DMS 273 treated with DMSO at 0.1 percent for 48 hours (cell line): ENCODE measurements around the gene BAIAP2L2.
"Not testable (repeated sequence)": the region's sequence is repeated elsewhere in the genome, so short reads cannot be mapped to it uniquely, and the experiment has no call there.

Experiments
- DNase-seq: peaks from one replicate; lab custom pipeline; 2025; lab: John Stamatoyannopoulos, UW

BAIAP2L2 gene

DNA sequence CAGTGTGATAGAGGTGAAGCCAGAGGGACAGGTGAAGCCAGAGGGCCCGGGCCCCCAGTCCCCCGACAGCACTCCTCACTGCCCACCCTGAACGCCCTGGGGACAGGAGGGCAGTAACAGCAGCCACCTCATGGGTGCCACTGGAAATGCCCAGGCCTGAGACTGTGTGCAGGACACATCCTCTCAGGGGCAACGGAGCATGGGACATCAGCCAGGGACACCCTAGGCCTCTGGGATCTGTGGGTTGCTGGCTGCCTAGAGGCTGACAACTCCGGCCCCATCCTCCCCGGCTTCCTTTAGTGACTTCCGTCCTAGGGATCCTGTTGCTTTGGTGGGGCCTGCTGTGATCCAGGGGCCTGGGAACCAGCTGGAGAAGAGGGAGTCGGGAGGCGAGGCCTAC, 17.4 kb upstream of the BAIAP2L2 start:
- DNase-seq, result no peak

DNA sequence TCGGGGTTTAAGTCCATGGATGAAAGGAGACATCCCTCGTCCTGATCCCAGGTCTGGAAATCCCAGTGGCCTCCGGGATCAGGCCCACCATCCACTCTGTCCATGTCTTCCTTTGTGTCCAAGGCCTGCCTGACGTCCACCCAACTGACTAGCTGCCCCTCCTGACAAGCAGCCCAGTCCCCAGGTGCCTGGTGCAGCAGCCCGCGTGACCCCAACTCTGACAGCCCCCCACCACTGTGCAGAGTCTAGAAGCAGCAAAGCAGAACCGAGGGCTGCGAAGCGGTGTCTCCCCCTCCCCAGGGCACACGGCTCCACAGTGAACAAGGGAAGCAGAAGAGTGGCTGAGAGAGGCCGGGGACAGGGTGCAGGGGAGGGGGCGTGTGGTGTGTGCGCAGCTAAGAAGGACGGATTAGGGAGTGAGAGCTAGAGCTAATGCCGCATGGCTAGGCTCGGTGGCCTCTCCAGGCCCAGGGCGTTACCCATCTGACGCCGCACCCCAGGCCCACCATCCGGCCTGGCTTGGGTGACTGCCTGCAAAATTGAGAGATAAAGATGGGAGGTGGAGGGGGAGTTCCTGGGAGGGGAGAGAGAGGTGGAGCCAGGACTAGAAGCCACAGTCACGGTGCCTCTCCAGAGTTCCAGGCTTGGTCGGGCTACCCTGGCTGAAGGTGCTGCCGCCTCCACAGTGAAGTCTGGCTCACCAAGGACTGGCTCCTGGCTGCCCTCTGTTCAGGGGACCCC, 16.6 kb upstream of the BAIAP2L2 start:
- DNase-seq, result no peak

DNA sequence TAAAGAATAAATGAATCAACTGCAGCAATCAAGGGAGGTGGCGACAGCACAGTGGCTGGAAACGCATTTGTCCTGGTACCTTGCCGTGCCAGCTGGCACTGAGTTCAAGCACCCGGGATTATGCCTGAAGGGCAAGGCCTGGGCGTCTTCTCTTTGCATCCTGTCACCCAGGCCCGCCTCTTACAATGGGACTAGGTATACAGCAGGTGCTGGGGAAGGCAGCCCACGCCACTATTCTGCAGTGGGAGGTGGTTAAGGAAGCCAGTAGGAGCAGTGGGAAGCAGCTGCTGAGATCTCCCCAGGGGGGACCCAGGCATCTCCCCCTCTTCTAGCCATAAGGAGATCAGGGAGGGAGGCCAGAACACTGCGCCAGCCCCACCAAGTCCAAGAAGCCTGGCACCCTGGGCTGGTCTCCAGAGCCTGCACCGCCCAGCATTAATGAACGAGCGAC, 15.3 kb upstream of the BAIAP2L2 start:
- no peak for DNase-seq

DNA sequence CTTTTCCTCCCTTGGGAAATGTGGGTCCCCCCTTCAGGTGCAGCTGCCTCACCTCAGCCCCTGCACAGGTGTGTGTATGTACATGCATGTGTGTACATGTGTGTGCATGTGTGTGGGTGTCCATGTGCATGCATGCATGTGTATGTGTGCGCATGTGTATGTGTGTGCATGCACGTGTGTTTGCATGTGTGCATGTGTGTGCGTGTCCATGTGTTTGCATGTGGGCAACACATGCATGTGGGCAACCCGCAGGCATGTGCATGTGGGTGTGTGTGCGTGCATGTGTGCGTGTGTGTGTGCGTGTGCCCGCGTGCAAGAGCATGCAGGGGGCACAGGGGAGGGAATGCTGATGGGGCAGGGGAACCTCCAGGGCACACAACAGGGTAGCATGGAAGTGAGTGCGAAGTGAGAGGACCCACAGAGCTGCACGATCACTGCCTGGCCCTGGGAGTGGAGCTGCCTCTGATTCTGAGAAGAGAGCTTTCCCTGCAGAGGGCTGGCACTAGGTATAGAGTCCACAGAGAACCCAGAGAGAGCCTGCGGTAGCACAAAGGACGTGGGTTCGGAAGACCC, 14.6 kb upstream of the BAIAP2L2 start:
- no peak for DNase-seq

DNA sequence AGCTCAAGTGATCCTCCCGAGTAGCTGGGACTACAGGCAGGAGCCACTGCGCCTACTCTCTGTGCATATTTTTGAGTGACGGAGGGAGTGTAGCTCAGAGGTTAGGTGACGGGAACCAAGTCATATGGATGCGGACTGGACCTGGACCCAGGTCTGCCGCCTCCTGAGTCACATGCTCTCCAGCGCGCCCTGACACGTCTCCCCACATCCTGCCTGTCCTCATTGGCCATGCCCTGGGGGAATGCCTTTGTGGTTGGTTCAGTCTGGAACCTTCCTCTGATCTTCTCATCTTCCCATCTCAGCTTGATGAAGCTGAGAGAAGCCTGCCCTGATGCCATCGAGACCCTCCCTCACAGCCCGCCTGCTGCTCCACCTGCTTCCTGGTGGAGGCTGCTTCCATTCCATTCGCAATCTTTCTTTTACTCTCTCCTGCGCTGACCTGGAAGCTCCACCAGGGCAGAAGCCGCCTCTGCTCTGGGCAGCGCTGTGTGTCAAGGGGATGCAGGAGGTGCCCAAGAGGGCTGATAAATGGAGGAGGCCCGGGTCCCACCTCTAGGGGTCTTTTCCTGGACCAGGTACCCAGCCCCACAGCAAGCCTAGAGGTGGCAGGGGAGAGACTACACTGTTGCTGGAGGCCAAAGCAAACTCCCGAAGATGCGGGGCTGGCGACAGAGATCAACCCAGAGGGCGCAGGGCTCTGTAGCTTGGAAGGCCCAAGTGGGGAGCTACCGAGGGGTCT, 13.9 kb upstream of the BAIAP2L2 start:
- no peak for DNase-seq

DNA sequence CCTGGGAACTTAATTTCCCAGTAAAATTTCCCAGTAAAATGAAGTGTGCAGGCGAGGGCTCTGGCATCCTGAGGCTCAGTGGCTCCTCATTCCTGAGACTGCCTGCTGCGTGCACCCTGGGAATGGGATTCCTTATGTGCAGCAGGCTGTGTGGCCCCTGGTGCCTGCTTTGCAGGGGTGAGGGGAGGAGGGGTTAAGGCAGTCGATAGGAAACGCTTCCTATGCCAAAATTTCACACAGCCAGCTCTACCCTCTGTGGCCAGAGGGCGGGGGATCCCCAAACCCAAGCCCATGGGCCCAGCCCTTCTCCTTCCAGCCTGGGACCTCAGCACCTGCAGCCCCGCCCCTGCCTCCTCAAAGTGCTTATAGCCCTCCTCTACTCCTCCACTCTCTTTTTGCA, 12.1 kb upstream of the BAIAP2L2 start:
- DNase-seq, result no peak

DNA sequence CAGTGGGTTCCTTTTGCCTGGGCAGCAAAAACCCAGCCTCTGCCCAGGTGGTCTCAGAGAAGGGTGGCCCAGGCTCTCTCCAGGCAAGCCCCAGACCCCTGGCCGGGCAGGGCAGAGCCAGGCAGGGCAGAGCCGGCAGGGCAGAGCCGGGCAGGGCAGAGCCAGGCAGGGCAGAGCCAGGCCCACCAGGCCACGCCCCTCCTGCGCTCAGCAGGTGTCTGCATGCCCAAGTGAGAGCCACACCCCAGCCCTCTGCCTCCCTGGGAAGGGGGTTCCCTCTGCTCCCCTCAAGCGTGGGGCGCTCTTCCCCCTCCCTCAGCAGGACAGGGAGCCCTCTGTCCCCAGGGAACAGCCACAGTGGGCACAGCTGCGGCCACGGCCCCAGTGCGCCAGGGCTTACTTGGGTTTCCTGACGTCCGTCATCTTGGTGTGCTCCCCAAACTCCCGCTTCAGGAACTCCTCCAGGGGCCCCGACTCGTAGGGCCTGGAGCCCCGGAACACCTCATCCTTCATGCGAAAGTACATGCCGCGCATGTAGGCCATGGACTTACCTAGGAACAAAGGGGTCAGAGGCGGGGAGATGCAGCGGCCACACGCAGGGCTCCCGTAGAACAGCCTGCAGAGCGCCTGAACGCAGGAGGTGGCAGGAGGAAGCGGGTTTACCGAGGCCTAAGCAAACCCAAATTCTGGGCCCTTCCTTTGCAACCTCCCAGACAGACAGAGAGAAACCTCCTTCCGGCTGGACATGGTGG, 10.1 kb upstream of the BAIAP2L2 start:
- DNase-seq, result no peak

DNA sequence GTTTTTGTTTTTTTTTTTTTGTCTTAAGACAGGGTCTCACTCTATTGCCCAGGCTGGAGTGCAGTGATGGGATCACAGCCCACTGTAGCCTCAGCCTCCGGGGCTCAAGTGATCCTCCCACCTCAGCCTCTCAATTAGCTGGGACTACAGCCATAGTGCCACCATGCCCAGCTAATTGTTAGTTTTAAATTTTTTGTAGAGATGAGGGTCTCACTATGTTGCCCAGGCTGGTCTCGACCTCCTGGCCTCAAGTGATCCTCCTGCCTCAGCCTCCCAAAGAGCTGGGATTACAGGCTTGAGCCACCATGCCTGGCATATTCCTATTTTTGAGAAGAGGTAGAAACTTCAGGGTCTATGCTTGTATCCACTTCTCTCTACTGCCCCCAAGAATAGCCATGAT, 8.3 kb upstream of the BAIAP2L2 start:
- DNase-seq, result not testable (repeated sequence)

DNA sequence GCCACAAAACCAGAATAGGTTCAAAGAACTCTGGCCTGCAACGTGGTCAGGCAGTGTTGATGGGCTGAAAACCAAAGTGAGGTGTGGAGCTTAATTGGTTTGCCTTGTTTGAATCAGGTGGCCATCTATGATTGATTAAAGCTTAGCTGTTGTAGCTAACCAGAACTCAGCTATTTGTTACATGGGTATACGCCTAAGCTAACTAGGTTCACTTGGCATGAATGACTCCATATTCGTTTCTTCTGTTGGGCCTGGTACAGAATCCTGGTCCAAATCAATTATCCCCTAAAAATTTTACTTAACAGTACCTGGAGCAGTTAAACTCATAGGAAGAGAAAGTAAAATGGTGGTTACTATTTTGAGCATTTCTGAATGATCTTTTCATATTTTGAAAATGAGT, 7.7 kb upstream of the BAIAP2L2 start:
- no peak for DNase-seq

DNA sequence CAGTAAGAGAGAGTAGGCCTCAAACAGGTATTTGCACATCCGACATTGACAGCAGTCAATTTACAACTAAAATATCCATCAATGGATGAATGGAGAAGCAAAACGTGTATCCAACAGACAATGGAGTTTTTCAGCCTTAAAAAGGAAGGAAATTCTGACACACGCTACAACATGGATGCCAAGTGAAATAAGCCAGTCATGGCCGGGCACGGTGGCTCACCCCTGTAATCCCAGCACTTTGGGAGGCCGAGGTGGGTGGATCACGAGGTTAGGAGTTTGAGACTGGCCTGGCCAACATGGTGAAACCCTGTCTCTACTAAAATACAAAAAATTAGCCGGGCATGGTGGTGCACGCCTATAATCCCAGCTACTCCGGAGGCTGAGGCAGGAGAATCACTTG, 7.1 kb upstream of the BAIAP2L2 start:
- not testable (repeated sequence) for DNase-seq

DNA sequence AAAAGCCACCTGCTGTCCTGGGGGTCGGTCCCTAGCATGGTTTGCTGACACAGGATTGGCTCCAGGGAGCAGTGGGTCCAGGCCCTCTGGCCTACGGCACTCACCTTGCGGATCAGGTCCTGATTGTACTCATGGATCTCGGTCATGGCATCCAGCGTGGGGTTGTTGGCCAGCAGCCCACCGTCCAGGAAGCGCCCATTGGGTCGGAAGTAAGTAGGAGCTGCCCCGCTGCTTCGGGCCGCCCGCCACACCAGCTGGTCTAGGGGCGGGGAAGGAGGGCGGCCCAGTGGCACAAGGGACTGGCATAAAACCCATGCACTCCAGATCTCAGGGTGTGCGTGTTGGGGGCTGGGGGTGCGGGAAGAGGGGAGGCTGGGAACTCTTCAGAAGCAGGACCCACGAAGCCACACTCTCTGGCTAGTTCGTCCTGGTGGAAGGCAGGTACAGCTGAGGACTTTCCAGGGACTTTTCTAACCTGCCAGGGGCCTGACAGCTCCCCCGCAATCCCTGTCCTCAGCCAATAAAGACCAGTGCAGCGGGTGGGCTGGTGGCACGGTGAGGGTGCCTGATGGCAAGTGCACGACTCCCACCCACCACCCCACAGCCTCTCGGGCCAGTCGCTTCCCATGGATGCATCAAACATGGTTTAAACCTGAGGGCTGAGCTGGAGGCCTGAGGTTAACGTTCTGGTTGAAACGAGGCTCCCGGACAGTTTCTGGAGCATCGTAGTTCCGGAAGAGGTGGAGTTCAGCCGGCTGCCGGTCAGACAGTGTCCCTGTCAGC, 5.1 kb upstream of the BAIAP2L2 start:
- DNase-seq, result no peak

DNA sequence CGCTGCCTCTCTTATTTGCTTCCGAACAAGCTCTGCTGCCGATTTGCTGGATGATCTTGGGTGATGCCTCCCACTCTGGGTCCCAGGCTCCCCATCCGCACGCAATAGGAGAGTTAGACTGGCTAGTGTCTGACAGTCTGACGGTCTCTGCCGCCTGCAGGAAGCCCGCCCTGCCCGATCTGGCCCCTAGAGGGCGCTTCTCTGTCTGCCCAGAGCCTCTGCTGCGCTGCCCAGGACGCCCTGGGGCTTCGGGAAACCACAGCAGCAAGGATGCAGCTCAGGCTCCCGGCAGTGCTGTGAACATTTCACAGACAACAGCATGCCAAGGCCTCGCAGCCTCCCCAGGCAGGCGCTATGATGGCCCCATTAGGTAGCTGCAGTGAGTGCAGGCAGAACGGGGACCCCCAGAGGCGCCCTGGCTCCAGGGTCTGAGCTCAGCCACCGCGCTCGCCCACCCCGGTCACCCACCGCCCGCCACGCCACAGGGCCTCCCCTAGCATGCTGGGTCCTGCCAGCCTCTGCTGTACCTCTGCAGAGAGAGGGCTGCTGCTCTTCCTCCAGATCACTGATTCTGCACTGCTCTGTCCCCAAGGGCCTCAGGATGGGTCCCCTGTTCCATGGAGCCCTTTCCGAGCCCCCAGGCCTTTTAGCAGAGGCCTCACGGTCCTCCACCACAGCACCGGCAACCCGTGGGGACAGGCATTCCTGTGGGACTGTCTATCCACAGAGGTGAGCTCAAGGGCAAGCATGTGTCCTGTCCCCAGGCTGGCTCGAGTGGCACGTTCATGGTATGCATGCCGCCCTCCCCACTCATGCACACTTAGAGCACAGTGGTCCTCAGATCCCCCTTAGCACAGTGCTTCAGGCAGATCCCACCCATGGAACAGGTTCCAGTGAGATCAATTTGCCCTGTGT, 4.3 kb upstream of the BAIAP2L2 start:
- DNase-seq, result peak; percentile 29

DNA sequence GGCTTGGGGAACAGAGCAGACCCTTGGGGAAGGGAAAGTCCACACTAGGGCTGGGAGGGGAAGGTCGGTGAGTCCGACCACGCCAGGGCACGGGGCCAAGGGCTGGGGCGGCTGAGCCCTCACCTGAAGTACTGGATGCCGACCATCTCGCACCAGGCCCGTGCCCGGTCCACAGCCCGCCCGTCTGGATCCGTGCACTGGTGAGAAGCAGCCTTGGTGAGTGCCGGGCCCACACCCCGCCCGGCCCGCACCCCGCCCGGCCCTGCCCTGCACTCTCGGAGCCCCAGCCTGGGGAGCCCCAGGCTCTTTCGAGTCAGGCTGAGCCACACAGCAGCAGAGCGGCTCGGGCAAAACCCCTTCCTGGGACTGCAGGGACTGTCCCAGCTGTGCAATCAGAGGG, 1.9 kb upstream of the BAIAP2L2 start:
- DNase-seq, result no peak

DNA sequence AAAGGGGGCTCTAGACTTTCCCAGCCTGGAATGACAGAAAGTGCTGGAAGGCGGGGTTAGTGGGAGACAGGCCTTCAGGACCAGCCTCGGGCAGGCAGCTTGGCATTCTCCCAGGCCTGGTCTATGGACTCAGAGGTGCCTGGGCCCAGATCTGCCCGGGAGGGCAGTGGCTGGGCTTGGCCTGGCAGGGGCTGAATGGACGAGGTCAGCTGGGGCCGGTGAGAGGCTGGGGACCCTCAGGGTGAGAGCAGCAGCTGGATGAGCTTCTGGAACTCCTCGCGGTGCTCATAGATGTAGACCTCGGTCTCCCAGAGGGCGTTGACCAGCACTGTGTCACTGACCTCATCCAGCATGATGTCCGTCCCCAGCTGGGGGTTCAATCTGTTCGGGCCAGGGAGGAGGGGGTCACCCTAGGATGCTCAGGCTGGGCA, 1.5 kb upstream of the BAIAP2L2 start:
- DNase-seq, result no peak

DNA sequence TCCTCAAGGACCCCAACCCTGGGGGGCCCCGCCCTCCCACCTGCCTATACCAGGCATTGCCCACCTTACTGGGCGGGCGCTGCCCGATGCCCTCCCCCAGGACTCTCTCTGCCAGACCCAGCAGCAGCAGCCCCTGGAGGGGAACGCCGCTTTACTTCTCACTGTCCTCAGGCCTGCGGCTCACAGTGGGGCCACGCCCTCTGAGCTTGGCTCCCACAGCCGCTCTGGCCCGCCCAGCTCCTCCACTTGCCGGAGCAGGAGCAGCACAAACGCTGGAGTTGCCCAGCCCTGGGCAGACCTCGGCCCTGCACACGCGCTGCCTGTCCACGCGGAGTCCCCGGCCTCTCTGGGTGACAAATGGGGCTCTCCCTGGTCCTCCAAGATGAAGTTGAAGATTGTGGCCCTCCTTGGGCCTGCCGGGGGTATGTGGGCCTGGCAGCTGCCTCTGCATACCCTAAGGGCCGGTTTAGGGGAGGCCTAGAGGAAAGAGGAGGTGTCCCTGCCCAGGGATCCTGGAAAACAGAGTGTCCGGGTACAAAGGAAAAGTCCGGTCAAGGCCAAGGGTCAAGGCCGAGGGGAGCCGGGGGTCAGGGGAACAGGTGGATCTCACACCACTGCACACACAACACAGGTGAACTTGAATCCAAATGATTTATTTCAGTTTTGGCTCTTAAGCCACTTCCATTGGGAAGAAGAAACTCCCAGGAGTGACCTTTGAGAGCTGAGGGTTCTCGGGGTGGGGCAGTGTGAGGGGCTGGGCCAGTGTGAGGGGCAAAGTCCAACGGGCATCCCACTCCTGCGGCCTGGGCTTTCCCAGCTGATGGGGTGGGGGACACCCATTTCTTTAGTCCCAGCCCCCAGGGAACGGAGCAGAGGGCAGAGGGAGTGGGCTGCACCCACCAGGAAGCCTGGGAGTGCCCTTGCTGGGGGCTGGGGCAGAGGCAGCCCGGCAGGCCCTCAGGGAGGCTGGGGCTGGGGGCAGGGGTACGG, 674 bp upstream of the BAIAP2L2 start:
- no peak for DNase-seq

DNA sequence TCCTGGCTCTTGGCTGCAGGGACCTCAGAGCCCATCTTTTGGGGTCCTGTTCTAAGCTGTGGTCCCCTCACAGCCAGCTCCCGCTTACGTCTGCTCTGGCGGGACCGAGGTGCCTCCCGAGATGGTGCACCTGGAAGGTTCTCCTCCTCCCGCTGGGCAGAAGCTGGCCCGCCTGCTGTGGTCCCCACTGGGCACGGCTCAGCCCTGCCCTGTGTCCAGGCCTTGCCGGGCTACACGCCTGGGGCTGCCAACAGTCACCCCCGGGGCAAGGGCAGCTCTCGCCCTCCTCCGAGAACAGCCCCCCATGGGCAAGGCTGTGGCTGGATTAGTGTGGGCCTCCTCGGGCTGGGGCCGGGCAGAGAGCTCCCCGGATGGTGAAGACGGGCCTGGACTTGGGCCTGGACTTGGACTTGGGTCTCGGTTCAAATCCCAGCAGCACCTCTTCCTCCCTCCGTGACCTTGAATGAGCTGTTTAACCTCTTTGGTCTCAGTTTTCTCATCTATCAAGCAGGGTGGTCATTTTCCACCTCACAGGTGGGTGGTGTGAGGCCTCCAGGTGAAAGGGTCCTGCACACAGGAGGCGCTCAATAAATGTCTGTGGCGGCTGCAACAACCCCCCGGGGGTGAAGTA, 998 bp downstream of the BAIAP2L2 start:
- DNase-seq, result no peak

DNA sequence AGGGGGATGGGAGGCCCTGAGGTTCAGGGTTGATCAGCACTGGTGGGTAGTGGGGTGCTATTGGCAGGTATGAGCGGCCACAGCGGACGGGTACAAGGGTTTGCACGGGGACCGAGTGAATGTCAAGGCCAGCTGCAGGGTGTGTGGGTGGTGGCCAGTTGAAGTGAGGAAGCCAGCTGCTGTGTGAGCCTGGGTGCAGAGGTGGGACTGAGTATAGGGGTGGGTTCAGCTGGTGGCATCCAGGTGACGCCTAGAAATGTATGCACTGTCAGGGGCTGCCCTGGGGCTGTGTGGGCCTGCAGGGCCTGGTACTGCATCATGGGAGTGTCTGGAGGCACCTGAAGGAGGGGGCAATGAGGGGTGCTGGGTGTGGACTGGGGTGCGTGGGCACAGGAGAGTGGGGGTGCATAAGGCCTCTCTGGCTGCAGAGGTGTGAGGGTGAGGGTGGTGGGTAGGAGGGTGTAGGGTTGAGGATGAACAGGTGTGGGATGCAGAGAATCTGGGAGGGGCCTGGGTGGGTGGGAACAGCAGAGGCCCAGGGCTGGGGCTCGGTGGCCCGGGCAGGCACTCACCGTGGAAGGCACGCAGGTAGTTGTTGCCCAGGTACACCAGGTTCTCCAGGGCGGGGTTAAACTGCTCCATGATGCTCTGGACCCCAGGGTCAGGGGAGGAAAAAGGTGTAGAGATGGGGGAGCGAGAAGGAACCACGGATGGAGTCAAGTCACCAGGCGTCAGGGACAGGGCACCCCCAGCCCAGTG, 1.7 kb downstream of the BAIAP2L2 start:
- DNase-seq, result no peak
